Left hindlimb (tissue), 1 donor: Measurements from ENCODE around the gene SLCO3A1.
"Not testable (repeated sequence)": the region's sequence is repeated elsewhere in the genome, so short reads cannot be mapped to it uniquely, and the experiment has no call there.

ENCODE experiments used
- DNase-seq: peaks from one replicate; pipeline ENCODE4 v3.0.0-alpha.2; 2018

Gene SLCO3A1

DNA sequence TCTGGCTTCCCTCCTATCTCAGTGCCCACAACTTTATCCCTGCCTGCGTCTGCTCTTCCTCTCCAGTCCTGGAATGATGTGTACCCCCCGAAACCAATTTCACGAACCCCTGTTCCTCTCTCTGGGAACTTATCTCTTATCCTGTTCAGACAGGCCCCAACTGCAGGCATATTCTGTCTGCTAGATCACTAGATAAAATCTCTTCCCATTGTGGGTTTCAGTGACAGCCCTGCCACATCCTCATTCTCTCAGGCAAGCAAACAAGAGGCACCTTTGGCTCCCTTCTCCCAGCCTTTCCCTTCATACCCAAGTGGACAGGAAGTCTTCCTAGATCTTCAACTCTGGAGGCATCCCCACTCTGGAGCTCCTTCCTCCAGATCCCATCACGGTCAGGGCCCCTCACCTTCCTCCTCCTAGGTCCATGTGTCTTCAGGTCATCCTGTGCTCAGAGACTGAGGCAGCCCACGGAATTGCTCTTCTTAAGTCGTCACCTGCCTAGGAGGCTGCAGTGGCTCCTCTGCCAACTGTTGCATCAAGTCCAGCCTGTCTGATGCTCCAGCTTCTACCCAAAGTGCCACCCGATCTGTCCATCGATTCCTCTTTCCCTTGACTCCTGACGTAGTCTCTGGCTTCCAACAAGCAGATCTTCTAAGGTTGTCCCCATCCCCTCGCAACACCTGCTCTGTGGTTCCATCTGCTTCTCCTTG, 190.8 kb downstream of the SLCO3A1 start:
- no peak for DNase-seq

DNA sequence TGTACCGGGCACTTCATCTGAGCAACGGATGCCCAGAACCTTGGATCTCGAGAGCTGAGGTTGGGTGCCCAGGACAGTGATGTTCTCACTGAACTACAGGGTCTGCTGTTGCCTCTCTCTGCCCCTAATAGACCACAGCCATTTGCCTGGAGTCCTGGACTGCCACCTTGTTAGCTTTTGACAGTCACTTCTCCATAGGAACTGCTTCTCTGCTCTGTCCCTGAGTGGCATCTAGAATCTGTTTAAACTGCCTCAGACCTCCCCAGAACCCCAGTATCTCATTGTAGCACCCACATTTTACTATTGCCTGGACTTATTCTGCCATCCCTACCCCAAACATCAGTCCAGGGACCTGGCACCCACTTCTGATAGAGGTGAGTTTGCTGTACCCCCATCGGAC, 194.4 kb downstream of the SLCO3A1 start:
- no peak for DNase-seq

DNA sequence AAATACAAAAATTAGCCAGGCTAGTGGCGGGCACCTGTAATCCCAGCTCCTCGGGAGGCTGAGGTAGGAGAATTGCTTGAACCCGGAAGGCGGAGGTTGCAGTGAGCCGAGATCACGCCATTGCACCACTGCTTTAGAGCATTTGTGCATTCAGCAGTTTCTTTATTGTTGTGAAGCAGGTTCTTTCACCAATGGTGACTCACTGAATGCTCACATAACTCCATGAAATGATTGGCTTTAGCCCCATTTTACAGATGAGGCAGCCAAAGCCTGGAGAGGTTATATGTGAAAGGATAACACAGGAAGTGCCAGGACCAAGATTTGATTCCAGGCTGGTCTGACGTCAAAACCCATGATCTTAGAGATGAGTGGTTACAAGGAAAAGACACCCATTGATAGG, 195.2 kb downstream of the SLCO3A1 start:
- no peak for DNase-seq

DNA sequence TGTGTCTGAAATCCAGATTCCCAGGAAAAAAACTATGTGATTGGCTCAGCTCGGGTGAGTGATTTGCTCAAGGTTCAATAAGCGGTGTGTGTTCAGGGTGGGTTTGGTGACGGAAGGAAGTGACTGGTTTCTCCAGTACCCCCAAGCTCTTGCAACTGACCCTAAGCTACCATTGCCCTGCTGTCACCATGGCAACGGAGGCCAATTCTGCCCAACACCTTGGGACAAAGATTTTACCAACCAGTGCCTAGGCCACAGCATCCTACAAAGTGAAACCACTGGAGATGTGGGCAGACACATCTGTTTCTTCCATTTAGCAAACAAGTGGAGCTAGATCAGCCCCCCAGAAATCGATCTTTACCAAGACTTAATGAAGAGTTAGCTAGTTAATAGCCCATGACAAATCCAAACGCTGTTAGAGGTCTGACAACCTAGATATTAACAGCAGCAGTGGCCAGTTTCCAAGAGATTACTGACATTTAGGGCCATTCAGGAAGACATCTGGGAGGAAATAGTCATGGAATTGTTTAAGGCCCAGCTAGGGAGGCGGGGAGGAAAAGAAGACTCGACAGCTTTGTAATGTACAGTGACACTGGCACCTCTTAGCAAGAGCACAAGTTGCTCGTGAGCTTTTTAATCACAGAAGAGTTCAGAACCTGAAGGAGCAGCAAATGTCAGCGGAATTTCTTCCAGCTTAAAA, 195.9 kb downstream of the SLCO3A1 start:
- no peak for DNase-seq

DNA sequence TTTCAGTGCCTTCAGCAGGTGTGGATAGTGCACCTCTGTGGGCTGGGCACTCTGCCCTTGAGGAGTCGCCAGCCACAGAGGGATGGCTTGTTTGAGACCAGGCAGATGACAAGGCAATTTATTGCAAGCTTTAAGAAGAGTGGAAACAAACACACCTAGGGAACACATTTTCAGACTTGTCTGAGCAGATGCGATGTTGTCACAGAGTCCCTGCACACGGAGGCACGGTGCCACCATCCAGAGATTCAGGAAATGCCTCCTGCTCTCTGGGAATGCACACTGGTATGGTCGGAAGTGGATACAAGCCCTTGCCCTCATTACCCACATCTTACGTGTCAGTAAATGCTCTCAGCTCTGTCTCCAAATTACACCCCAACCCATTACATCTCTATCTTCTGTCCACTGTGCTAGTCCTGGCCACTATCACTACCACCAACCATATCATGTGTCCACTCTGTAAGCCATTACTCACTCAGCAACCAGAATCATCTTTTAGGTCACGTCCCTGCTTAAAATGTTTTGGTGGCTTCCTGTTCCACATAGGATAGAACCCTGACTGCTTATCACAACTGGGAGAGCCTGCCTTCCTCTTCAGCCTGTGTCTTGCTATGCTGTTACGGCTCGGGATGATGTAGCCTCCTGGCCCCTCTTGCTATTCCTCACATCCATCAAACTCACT, 196.9 kb downstream of the SLCO3A1 start:
- no peak for DNase-seq

DNA sequence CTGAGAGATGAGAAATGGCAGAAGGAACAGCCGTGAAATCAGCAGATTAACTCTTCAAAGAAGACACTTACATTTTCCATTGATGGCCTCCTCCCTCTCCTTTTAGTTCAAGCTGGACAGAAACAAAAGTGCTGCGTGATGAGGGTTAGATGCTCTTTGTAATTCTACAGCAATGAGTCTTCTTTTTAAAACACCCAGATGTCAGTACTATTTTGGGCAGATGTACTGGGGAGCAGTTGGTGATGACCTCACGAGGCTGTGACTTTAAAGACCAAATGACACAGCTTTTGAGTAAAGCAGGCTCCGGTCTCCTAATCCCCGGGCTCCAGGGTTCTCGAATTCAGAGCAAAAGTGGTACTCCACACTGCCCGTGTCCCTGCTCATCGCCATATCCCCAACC, 198.2 kb downstream of the SLCO3A1 start:
- no peak for DNase-seq

DNA sequence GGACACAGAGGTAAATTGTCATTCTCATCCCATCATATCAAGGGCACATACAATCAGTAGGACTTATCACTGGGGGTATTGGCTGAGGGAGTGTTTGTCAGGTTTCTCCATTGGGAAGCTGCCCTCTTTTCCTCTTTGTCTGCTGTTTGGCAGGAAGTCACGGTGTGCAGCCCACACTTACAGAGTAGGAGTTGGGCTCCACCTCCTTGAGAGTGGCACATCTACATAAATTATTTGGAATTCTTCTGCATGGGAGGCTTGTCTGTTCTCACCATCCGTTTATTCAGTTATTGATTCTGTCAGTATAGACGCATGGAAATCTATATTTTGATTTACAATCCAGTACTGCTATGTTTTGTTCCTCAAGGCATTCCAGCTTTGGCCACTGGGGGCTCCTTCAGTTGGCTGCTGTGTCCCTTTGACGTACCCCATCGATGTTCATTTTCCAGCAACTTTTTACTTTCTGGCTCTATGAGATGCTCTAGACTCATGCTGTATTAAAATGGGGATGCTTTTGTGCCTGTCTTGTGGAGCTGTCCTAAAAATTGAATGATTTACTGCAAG, 200.3 kb downstream of the SLCO3A1 start:
- no peak for DNase-seq

DNA sequence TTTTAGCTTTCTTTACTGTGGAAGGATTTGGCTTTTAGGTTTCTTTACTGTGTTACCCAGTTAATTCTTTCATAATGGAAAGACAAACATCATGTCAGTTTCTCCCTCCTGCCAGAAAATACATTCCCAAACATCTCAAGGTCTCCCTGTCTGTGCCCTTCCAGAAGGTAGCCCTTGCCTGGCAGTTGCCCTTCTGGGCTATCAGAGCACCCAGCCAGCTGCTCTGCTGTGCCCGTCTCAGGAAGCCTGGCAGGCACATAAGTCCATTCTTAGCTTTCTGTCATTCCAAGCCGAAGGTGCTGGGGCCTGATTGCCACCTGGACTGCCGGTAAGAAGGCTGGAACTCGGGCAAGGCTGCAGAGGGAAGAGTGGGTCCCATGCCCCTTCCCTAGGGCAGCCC, 203.4 kb downstream of the SLCO3A1 start:
- no peak for DNase-seq

DNA sequence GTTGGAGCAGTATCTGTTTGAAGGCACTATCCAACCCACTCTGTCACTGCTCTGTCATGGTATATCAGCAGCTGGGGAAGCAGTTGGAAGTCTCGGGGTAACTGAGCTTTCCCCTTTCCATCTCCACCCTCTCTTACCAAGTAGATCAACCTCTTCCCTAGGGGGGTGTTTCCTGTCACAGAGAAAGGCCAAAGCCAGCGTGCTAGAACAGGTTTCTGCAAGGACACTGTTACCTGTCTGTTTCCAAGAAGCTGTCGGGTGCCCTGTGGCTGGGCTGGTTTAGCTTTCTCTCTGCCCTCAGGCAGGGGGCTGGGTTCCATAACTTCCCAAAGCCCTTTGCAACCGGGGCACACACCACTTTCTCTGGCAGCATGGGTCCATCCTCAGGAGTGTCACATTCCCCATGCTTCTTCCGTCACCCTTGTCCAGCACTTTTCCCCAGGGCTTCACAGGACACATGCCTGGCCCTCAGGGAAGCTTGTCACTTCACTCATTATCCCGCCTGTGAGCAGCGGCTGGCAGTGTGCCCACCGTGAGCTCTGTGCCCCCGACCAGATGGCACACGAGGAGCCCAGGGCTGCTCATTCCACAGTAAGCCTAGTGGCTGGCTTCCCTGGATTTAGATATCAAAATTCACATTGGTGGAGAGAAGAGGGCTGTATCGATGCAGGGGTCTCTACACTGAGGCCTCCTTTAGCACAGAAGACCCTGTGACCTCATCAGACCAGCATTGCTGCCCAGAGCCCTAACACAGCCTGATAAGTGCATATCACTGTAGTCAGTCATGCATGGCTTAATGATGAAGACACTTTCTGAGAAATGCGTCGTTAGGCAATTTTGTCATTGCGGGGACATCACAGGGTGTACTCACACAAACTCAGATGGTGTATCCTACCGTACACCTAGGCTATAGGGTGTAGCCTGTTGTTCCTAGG, 205.8 kb downstream of the SLCO3A1 start:
- DNase-seq, result no peak

DNA sequence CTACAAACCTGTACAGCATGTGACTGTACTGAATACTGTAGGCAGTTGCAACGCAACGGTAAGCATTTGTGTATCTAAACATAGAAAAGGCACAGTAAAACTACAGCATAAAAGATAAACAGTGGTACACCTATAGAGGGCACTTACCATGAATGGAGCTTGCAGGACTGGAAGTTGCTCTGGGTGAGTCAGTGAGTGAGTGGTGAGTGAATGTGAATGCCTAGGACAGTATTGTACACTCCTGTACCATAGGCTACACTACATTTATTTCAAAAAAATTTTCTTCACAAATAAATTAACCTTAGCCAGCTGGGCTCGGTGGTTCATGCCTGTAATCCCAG, 206.4 kb downstream of the SLCO3A1 start:
- not testable (repeated sequence) for DNase-seq

DNA sequence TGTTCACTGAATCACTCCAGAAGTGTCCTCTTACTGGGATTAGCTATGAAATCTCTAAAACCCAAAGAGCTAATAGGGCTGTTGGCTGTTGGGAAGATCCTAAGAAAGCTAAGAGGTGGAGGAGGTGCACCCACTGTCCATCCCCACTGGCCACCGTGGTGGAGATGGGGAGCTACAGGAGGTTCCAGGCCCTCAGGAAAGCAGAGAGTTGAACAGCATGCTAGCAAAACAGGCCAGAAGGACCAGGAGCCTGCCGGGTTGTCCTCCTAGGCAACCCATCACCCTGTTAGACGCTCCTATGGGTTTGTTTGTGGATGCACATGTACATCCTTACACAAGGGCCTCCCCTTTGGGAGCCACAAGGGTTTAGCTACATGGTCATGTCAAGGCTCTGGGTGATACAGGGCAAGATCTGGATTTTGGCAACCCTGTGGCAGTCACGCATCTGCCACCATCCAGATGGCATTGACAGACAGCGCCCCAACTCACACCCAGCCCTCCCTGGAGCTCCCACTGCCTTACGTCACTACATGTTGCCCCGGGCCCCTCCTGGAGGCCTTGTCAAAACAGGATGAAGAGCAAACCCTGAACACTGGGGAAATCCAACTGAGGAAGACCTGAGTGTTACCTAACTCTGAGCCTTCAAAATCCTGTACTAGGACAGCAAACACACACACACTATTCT, 208.1 kb downstream of the SLCO3A1 start:
- DNase-seq, result no peak

DNA sequence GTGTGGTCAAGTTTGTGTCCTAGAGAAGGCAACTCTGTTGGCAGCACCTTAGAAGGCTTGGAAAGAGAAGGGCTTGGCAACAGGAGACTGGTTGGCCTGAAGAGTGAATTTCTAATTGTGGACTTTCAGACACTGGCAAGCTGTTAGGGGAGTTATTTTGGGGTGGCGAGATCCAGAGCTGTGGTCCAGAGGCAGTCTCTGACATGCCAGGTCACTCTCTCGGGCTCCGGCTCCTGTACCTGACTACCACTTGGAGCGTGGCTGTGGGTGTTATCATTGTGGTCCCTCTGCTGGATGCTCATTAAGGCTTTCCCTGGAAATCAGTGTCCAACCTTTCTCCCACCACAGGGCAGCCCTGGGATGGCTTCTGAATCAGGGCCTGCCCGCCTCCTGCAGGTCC, 209.0 kb downstream of the SLCO3A1 start:
- no peak for DNase-seq

DNA sequence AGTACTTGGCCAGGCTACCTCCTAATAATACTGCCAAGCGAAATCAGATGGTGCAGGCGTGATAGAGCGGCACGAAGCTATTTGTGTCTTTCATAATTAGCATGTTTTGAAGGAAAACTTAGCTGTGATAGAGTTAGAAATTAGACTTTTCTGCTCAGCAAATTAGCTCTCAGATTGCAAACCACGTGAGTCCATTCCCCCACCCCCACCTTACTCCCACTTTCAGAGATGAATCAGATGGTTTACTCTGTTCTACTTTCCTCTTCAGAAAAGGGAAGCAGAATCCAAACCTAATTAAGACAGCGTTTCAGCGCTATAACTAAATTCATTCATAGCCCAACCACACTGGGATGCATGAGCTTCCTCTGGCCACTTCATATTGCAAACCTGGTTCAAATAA, 214.6 kb downstream of the SLCO3A1 start:
- DNase-seq, result no peak

DNA sequence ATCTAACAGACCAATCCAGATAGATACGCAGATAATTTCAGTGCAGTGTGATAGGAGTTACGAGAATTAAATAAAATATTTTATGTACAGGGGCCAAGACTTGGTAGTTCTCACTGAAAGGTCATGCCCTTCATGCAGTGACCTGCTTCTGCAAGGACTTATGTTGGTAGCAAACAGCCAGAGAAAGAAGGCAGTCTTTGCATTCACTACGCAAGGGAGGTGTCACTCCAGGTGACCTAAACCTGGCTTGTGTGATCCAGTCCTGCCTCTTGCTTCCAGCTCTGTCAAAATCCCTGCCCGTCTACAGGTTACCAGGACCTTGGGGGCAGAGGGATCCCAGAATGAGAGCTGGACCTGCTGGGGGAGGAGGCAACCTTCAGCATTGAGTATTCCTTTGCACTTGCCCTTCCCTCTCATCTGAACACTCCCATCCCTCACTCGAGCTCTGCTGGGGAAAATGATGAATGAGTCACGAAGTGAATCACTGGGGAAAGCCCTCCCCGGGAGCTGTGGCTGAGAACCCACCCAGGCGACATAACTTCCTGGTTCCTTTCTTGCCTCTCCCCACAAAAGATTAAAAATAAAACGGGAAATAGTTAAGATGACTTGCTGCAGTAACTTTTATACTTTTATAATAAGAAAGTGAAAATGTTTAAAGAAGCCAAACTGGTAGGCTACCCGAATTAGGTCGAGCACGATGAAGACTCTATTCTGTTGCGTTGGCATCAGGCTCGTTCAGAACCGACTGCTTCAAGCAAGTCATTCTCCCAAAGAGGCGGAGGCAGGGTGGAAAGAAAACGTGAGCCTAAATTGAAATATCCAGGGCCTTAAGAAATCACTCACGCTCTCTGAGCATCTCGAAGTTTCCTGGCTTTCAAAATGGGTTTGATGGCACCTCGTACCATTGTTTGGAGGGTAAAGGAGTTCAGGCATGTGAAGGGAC, 216.1 kb downstream of the SLCO3A1 start:
- DNase-seq, result no peak

DNA sequence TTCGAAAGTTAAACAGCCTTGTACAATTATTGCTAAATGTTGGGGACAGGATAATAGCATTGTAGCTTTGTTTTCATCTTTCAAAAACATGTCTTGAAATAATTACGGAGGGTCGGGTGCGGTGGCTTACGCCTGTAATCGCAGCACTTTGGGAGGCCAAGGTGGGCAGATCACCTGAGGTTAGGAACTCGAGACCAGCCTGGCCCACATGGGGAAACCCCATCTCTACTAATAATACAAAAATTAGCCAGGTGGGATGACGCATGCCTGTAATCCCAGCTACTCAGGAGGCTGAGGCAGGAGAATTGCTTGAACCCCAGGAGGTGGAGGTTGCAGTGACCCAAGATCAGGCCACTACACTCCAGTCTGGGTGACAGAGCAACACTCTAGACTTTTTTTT, 216.7 kb downstream of the SLCO3A1 start:
- not testable (repeated sequence) for DNase-seq

DNA sequence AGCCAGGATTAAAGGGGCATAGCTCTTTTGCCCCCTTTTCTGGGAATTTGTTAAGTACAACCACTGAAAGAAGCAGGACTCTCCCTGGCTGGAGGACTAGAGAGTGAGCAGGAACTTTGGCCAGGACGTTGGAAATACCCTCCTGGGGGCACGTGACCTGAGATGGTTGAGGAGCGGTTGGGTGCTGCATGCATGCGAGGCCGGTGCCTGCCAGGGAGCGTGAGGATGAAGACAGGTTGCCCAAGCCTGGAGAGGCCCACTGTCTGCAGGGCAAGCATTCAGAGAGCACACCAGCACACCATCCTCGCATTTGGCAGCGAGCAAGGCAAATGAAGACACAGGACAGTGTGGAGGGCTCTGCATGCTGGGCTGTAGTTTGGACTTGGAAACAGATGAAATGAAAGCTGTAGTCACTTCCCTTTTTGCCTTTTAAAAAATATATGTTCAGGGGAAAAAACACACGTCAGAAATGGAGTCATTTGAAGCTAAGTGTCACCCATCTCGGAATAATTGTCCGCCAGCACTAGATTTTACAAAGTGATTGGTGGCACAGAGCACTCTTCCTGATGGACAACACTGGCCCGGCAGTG, 217.6 kb downstream of the SLCO3A1 start:
- DNase-seq, result no peak

DNA sequence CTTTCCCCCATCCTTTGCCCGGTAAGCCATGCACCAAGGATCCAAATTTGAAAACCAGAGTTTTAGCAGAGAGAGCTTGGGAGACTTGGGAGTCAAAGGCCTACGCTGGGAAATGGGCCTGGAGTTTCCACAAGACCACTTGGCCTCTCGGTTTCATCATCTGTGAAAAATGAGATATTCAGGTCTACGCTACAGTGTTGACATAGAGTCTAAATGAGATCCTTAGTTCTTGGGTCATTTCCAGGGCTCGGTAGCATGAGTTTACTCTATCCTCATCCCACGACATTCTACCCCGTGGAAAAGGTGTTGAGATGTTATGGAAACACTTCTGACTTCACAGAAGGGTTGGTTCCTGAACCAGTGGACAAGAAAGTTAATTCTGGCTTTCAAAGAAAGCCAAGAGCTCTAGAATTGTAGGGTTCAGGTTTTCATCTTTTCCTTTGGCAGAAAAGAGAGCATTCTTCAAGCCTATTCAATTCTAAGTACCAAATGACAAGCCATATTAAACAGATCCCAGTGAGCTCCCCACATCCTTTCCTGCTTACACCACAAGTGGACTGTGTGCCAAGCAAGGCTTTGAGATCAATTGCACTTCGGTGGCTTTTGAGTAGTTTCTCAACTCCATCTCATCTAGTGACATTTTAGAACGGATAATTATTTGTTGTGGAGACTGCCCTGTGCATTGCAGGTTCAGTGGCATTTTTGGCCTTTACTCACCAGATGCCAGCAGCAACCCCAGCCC, 219.7 kb downstream of the SLCO3A1 start:
- DNase-seq, result no peak

DNA sequence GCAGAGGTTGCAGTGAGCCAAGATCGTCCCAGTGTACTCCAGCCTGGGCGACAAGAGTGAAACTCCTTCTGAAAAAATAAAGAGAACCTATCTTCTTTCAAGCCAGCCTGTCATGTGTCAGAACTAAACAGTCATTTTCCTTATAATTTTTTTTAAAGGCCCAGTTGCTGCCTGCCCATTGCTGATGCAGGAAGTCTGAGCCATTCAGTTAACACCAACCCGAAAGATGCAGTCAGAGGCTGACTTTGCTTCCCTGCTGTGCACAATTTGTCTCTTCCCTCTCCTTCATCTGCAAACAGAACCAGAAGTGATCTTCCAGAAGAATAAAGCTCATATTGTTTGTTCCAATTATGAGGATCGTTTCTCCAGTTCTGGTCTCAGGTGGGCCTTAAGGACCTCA, 220.6 kb downstream of the SLCO3A1 start:
- no peak for DNase-seq

DNA sequence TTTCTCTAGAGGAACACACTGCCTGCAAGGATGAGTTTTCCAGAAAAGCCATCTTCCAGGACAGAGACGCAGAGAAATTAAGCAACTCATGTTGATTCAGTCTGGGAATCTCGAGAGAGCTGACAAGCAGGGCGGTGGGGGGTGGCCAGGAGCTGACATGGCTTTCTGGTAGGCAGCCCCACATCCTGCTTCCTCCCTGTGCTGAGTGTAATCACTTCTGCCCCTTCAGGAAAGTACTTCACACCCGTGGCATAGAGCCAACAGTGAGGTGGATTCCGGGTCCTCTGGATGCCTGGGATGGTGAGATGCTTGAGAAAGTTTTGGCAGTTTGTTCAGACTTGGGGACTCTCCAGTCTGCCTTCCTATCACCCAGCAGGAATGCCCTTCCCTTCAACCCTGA, 221.1 kb downstream of the SLCO3A1 start:
- DNase-seq, result no peak

DNA sequence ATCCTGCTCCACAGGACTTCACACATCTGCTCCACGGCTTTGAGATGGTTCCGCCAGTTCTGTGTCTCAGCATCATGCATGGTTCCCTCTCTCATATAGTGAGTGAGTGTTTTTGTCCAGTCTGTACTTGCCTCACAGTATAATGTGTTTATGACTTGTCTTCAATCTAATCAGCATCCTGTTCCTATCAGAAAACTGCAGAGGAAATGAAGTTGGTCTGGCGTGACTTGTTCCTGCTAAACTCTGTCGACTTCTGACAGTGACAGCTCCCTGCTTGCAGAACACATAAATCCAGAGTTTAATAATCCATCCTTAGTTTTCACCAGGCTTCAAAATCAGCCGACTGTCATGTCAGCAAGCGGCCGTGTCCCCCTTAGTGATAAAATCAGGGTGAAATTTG, 222.3 kb downstream of the SLCO3A1 start:
- no peak for DNase-seq
